Adrenal gland (tissue), 12 donors: ENCODE results near the gene MARCKS. TPM values are rescaled to one million over a fixed set of nuclear protein-coding genes. Genes with fewer than 3 reads are reported as not detected.

ENCODE experiments used
- DNase-seq, 7 donors: peaks; one replicate each; pipeline ENCODE4 v3.0.0-alpha.2; 2019 to 2020
- H3K27ac ChIP-seq, 5 donors: fragments of 200-600 bp; sonication (generic) in 4 of 5; 1 replicate in 3 of 5; 2 replicates in 2 of 5; pipeline versions ENCODE4 v1.5.1 to v1.8.0; 2016 to 2020; ENCODE audit warnings: mild to moderate bottlenecking in 1 of 5
- H3K27me3 ChIP-seq: fragments of 200-600 bp; 2 replicates; pipeline ENCODE4 v1.8.0; 2021
- H3K36me3 ChIP-seq, 2 donors: fragments of 200-600 bp; replicated peaks in 1 of 2; 1 replicate in 1 of 2; 2 replicates in 1 of 2; pipeline versions ENCODE4 v1.5.1 to v1.8.0; 2018 to 2022
- H3K4me1 ChIP-seq, 2 donors: fragments of 200-600 bp; replicated peaks in 1 of 2; 1 replicate in 1 of 2; 2 replicates in 1 of 2; pipeline versions ENCODE4 v1.5.1 to v1.8.0; 2018 to 2021
- H3K4me3 ChIP-seq, 4 donors: fragments of 200-600 bp; sonication (generic) in 3 of 4; one replicate each; pipeline ENCODE4 v1.5.1; 2016 to 2018
- H3K9me3 ChIP-seq, 3 donors: fragments of 200-600 bp; sonication (generic) in 1 of 3; replicated peaks in 1 of 3; 1 replicate in 2 of 3; 2 replicates in 1 of 3; pipeline versions ENCODE4 v1.5.1 to v1.8.0; 2016 to 2021
- POLR2A ChIP-seq, 2 donors: fragments of 450-650 bp; IDR thresholded peaks; one replicate each; pipeline ENCODE4 v1.6.1; 2017; ENCODE audit warnings: antibody characterized with exemption in 2 of 2, mild to moderate bottlenecking in 2 of 2, moderate library complexity in 1 of 2
- WGBS, 4 donors: extraction: QIAGEN DNeasy Blood & Tissue Kit in 2 of 4; methylation state at CpG; one replicate each; pipeline versions ENCODE4 v1.1.5 to v1.1.7; 2013 to 2017; 5-methylcytosine and 5-hydroxymethylcytosine counted together
- intact Hi-C, 2 donors: fragments of 100-400 bp; cut with DNase I; formaldehyde crosslinking; loops; one replicate each; pipeline versions ENCODE4 v1.14.1 to v1.15.0; 2022 to 2023
- polyA plus RNA-seq, 3 donors: library from polyadenylated mRNA; stranded (reverse); fragments of 200-250 nt in 2 of 3; fragments of 350-450 nt in 1 of 3; fragmentation: Illumina TruSeq in 1 of 3; extraction: RNeasy Lipid Tissue Mini Kit (QIAGEN cat#74804) in 1 of 3; gene quantifications; one replicate each; pipeline ENCODE4 v1.2.3, GENCODE V29; 2013 to 2014
- total RNA-seq, 9 donors: library from RNA; depleted of rRNA in 4 of 9; stranded (reverse); fragments of >200 nt in 4 of 9; fragments of 120-200 nt in 1 of 9; fragmentation: NEBNext Ultra II Directional in 1 of 9; extraction: Animal tissue kit (Norgen Biotek cat#: 25700) in 1 of 9; gene quantifications; one replicate each; pipeline versions ENCODE4 v1.1.0 to v1.2.4, GENCODE V29; 2013 to 2023
- TF ChIP-seq, protein P1 (sequence below), 6 experiments: fragments of 450-650 bp in 4 of 6; fragments of 200-600 bp in 2 of 6; sonication (generic) in 1 of 6; IDR thresholded peaks; 1 replicate in 5 of 6; 2 replicates in 1 of 6; pipeline versions ENCODE4 v1.5.1 to v1.8.0; 2016 to 2021; ENCODE audit warnings: antibody characterized with exemption in 6 of 6, mild to moderate bottlenecking in 2 of 6, moderate library complexity in 1 of 6
- donor health status: healthy with polysubstance abuse.
- donor health status: Bipolar disorder and iron deficiency.
- donor health status: DM: yes; HTN: yes; CAD: no.
- donor health status: DM: no; HTN: no; CAD: no.
- donor health status: DM: no; HTN: no; CAD: no.
- donor health status: DM: yes; HTN: yes; CAD: no.

Gene MARCKS
- total and polyA plus RNA-seq, 12 donors, result 8.7 to 71.3 (median 41.1) TPM

DNA sequence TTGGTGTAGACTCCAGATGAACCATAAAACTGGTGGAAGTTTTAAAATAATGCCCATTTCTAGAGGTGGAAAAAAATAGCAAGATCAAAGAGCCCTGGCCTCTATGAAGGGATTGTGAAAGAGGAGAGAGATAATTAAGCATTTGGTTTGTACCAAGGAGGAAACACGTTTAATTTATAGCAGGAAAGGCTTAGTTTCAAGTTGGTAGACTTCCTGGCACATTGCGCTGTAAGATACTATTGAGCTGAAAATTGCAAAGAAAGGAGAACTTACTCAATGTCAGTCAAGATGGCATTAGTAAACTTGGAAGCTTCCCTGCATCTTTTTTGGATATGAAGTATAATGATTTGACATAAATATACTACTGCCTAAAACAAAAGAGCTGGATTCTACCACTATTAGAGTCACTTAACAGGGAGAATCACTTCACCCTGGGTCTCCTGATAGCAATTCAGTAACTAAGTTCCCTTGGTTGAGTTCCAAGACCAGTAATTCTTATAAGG is 24.4 kb downstream of the MARCKS start:
- intact Hi-C loops, result no loop called here
- WGBS, 4 donors, result 38 to 48% (median 40%) methylated on average over 2 of the region's 2 CpGs

DNA sequence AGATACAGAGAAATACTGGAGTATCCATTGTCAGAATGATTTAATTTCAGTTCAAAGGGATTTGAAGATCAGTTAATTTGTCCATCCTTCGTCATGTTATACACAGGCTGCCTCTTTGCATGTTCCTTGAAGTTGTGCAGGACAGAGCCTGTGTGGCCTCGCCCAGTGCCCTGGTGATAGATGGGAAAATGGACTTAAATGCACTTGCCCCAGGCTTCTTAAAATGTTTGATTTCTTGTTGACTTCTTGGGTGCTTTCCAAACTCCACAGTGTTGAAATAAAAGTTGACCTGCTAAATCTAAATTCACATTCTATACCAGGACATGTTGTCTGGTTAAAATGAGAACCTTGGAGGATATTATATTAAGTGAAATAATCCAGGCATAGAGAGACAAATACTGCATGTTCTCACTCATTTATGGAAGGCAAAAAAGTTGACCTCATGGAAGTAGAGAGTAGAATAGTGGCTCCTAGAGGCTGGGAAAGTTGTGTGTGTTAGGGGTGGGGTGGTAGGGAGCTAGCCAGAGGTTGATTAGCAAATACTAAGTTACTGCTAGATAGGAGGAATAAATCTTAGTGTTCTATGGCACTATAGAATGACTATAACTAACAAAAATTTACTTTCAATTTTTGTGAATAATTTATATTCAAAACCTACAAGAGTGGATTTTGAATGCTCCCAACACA is 25.3 kb downstream of the MARCKS start:
- no peaks in the 10 kb centered on the region for H3K4me1 ChIP-seq
- DNase-seq, result no peak
- intact Hi-C loops, result no loop called here
- WGBS, 4 donors, result 86 to 93% (median 88%) methylated on average over 2 of the region's 2 CpGs
- H3K4me3 ChIP-seq, result no peak overlapping the region
- no peaks in the 10 kb centered on the region for H3K27me3 ChIP-seq
- H3K36me3 ChIP-seq, result no peaks in the 10 kb centered on the region
- no peaks in the 10 kb centered on the region for H3K9me3 ChIP-seq
- no peak overlapping the region for H3K27ac ChIP-seq
- TF ChIP-seq, protein P1, sequence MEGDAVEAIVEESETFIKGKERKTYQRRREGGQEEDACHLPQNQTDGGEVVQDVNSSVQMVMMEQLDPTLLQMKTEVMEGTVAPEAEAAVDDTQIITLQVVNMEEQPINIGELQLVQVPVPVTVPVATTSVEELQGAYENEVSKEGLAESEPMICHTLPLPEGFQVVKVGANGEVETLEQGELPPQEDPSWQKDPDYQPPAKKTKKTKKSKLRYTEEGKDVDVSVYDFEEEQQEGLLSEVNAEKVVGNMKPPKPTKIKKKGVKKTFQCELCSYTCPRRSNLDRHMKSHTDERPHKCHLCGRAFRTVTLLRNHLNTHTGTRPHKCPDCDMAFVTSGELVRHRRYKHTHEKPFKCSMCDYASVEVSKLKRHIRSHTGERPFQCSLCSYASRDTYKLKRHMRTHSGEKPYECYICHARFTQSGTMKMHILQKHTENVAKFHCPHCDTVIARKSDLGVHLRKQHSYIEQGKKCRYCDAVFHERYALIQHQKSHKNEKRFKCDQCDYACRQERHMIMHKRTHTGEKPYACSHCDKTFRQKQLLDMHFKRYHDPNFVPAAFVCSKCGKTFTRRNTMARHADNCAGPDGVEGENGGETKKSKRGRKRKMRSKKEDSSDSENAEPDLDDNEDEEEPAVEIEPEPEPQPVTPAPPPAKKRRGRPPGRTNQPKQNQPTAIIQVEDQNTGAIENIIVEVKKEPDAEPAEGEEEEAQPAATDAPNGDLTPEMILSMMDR (IDR thresholded peaks at IDR 0.05), result no peak
- no peak for TF ChIP-seq POLR2A (IDR thresholded peaks at IDR 0.05)

More for the DNA sequence above, 24.4 kb downstream of the MARCKS start:
- H3K4me3 ChIP-seq, result no peak overlapping the region
- no peaks in the 10 kb centered on the region for H3K4me1 ChIP-seq
- no peak for TF ChIP-seq POLR2A (IDR thresholded peaks at IDR 0.05)
- TF ChIP-seq, protein P1 (IDR thresholded peaks at IDR 0.05), result no peak
- H3K36me3 ChIP-seq, result no peaks in the 10 kb centered on the region
- no peaks in the 10 kb centered on the region for H3K27me3 ChIP-seq
- DNase-seq, result no peak
- no peak overlapping the region for H3K27ac ChIP-seq
- H3K9me3 ChIP-seq, result no peaks in the 10 kb centered on the region

DNA sequence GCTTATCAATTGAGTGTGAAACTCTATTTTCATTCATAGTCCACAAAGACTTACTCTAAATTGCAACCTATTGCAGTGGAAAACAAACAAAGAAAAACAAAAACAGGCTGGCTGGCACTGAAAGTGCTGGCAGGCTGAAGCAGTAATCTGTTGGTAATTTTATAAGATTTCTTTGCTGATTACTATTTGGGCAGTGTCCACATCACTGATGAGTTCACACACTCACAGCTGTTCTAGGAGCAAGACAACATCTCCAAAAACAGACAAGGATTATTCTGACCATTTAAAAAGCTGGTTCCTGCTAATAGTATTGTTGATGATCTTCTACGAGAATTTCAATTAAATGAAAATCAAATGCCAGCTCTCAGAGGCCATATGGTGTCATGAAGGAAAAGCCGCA is 26.9 kb downstream of the MARCKS start:
- Histone ChIP-seq H3K4me1 (no peaks in the 10 kb centered on the region), H3K27ac (no peak overlapping the region), H3K4me3 (no peak overlapping the region), H3K36me3 (no peaks in the 10 kb centered on the region), H3K9me3 (no peaks in the 10 kb centered on the region), H3K27me3 (no peaks in the 10 kb centered on the region)
- WGBS, 4 donors, result 67 to 89% (median 82%) methylated on average over 2 of the region's 2 CpGs
- TF ChIP-seq POLR2A (IDR thresholded peaks at IDR 0.05), result no peak
- TF ChIP-seq, protein P1 (IDR thresholded peaks at IDR 0.05), result no peak
- intact Hi-C loops, result no loop called here
- DNase-seq, result no peak

DNA sequence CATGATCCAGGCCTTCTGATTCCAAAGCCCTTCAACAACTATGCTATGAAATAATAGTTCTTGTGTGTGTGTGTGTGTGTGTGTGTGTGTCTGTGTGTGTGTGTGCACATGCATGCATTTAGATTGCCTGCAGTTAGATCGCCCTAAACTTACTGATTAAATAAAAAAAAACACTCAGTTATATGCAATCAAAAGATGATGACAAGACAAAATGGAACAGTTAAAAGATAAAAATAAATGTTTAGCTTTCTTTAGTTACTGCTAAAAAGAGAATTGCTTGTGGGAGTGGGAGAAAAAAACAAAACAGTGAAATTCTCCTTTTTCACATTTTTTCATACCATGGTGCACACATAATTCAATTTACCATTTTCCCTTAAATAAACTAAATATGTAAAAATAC is 29.4 kb downstream of the MARCKS start:
- no peaks in the 10 kb centered on the region for H3K4me1 ChIP-seq
- H3K27ac ChIP-seq, result no peak overlapping the region
- 76 to 94% (median 91%) methylated on average over 1 of the region's 1 CpG for WGBS, 4 donors
- H3K27me3 ChIP-seq, result no peaks in the 10 kb centered on the region
- H3K9me3 ChIP-seq, result no peaks in the 10 kb centered on the region
- DNase-seq, result no peak
- no peak for TF ChIP-seq POLR2A (IDR thresholded peaks at IDR 0.05)
- TF ChIP-seq, protein P1 (IDR thresholded peaks at IDR 0.05), result no peak
- intact Hi-C loops, result no loop called here
- no peaks in the 10 kb centered on the region for H3K36me3 ChIP-seq
- H3K4me3 ChIP-seq, result no peak overlapping the region
